Progenitor cell of endocrine pancreas (in vitro differentiated cells): ENCODE measurements around the gene RPGRIP1. TPM values are rescaled to one million over a fixed set of nuclear protein-coding genes. Genes with fewer than 3 reads are reported as not detected.

Source experiments
- DNase-seq: peaks from one replicate; pipeline ENCODE4 v3.0.0; 2021; ENCODE audit warnings: low spot score; ENCODE audit not compliant: unreplicated experiment
- H3K27ac Mint-ChIP-seq: 2 replicates; pipeline ENCODE4 v1.8.0; 2021; ENCODE audit warnings: mild to moderate bottlenecking, moderate library complexity, mixed read lengths
- H3K27me3 Mint-ChIP-seq: 2 replicates; pipeline ENCODE4 v1.8.0; 2021; ENCODE audit warnings: mixed read lengths
- H3K36me3 Mint-ChIP-seq: 2 replicates; pipeline ENCODE4 v1.8.0; 2022; ENCODE audit warnings: mixed read lengths; ENCODE audit not compliant: insufficient read depth
- H3K4me1 Mint-ChIP-seq: 2 replicates; pipeline ENCODE4 v1.8.0; 2021; ENCODE audit warnings: low read depth, mixed read lengths
- H3K4me3 Mint-ChIP-seq: 2 replicates; pipeline ENCODE4 v1.8.0; 2021; ENCODE audit warnings: low read depth, mild to moderate bottlenecking, moderate library complexity, mixed read lengths
- H3K9me3 Mint-ChIP-seq: 2 replicates; pipeline ENCODE4 v1.8.0; 2021; ENCODE audit warnings: low read depth, mixed read lengths
- CTCF ChIP-seq: fragments of 200-600 bp; sonication (generic); IDR thresholded peaks from one replicate; pipeline ENCODE4 v1.5.0; 2021; ENCODE audit warnings: antibody characterized with exemption, mild to moderate bottlenecking; ENCODE audit not compliant: unreplicated experiment
- total RNA-seq: library from RNA; stranded (reverse); gene quantifications from 2 replicates; pipeline ENCODE4 v1.2.1, GENCODE V29; 2021

Gene RPGRIP1
- total RNA-seq, 1 donor from 2014 or later: 0.19 TPM

DNA sequence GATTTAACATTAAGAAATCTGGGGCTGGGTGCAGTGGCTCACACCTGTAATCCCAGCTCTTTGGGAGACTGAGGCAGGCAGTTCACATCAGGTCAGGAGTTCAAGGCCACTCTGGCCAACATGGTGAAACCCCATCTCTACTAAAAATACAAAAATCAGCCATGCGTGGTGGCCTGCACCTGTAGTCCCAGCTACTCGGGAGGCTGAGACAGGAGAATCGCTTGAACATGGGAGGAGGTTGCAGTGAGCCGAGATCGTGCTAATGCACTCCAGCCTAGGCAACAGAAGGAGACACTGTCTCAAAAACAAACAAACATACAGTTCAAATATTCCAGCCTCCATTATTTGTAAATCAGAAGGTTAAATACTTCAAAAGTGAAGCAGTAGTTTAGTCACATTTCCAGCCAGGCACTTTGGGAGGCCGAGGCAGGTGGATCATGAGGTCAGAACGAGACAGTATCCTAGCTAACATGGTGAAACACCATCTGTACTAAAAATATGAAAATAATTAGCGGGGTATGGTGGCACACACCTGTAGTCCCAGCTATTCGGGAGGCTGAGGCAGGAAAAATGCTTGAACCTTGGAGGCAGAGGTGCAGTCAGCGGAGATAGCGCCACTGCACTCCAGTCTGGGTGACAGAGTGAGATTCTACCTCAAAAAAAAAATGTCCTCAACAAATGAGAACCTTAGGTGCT lies 40.9 kb upstream of the RPGRIP1 start:
- no peak for DNase-seq
- H3K27me3 Mint-ChIP-seq: no peaks in the 10 kb centered on the region
- peak overlapping the region; percentile 85 for H3K27ac Mint-ChIP-seq
- no peak for TF ChIP-seq CTCF
- H3K36me3 Mint-ChIP-seq: peaks cover 19% of the 10 kb centered on the region
- H3K4me1 Mint-ChIP-seq: peaks cover 31% of the 10 kb centered on the region
- H3K9me3 Mint-ChIP-seq: no peaks in the 10 kb centered on the region
- no peak overlapping the region for H3K4me3 Mint-ChIP-seq

DNA sequence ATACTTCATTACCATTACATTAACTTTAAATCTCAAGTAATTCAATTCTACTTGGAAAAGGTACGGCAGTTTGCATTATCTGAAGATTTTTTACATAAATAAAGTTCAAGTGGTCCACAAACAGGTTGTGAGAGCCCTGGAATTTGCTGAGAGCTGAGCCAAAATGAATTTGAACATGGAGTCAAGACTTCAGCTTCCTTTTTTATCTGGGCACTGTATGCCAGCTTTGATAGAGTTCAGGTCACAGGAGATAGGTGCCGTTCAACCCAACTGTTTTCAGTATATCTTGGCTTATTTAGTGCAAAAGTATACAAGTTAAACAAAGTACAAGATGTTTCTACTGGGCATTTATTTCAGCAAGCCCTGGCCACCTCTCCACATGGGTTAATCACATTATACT lies 39.5 kb upstream of the RPGRIP1 start:
- Mint-ChIP-seq H3K9me3 (no peaks in the 10 kb centered on the region), H3K4me3 (no peak overlapping the region), H3K36me3 (peaks cover 24% of the 10 kb centered on the region), H3K4me1 (peaks cover 22% of the 10 kb centered on the region), H3K27me3 (no peaks in the 10 kb centered on the region), H3K27ac (no peak overlapping the region)
- TF ChIP-seq CTCF: no peak
- DNase-seq: no peak

DNA sequence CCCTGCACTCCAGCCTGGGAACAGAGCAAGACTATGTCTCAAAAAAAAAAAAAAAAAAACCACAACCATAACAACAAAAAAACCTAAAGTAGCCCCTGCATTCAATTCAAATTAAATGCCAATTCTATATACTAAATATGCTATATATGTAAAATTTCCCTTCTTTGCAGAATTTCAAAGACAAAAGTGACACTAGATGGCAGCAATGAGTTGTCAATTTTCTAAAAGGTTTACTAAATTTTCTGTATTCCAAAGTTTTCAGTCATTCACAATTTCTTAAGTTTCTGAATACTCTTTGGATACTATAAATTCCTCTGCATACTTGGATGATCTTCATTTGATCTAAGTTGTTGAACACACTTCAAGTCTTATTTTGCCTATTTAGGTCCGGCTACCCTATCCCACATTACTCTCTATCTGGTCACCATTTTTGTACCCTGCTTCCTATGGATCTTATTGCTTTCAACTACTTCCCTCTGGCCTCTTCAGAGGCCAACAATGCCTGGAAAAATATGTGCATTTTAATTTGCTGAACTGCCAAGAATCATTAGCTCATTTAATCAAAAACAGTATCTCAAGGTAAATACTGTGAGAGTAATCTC lies 38.6 kb upstream of the RPGRIP1 start:
- Mint-ChIP-seq H3K27ac (no peak overlapping the region), H3K4me1 (peaks cover 19% of the 10 kb centered on the region), H3K9me3 (no peaks in the 10 kb centered on the region), H3K36me3 (peaks cover 26% of the 10 kb centered on the region), H3K27me3 (no peaks in the 10 kb centered on the region), H3K4me3 (no peak overlapping the region)
- TF ChIP-seq CTCF: peak; percentile 51
- no peak for DNase-seq

DNA sequence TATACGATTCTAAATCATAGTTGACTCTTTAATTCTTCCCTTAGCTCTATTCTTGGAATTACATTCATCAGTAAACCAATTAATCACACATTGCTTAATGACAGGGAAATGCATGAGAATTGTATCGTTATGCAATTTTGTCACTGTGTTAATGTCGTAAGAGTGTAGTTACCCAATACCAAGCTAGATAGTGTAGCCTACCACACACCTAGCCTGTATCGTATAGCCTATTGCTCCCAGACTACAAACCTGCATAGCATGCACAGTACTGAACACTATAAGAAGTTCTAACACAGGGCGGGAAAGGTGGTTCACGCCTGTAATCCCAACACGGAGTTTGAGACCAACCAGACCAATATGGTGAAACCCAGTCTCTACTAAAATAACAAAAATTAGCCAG lies 35.3 kb upstream of the RPGRIP1 start:
- Mint-ChIP-seq H3K9me3 (no peaks in the 10 kb centered on the region), H3K27ac (peak overlapping the region; percentile 81), H3K4me3 (no peak overlapping the region), H3K4me1 (peaks cover 16% of the 10 kb centered on the region), H3K36me3 (peaks cover 40% of the 10 kb centered on the region), H3K27me3 (no peaks in the 10 kb centered on the region)
- DNase-seq: no peak
- TF ChIP-seq CTCF: no peak

- no peaks in the 10 kb centered on the region for H3K9me3 Mint-ChIP-seq
- TF ChIP-seq CTCF: no peak
- no peaks in the 10 kb centered on the region for H3K27me3 Mint-ChIP-seq
- DNase-seq: no peak
- peaks cover 16% of the 10 kb centered on the region for H3K4me1 Mint-ChIP-seq
- H3K4me3 Mint-ChIP-seq: no peak overlapping the region
- H3K36me3 Mint-ChIP-seq: peaks cover 52% of the 10 kb centered on the region
- peak overlapping the region; percentile 80 for H3K27ac Mint-ChIP-seq
Measured at GRCh38 chr14:21245813-21246212, 34.1 kb upstream of the RPGRIP1 start.
